NCI-H128 (cell line): ENCODE data around the gene GMPPA.

Source experiments
- DNase-seq: peaks from one replicate; lab custom pipeline; 2025; ENCODE audit not compliant: unreplicated experiment; lab: John Stamatoyannopoulos, UW

Gene GMPPA

DNA sequence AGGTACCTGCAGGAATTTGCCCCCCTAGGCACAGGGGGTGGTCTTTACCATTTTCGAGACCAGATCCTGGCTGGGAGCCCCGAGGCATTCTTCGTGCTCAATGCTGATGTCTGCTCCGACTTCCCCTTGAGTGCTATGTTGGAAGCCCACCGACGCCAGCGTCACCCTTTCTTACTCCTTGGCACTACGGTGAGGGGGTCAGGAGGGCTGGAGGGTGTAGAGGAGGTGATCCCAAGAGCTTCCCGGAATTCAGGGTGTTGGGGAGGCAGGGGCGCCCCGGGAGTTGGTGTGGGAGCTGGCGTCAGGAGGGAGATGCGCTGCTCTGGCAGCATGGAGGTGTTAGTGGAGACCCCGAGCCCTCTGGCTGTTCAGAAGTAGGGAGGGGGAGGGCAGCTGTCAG lies 3.2 kb downstream of the GMPPA start:
- DNase-seq, result no peak

DNA sequence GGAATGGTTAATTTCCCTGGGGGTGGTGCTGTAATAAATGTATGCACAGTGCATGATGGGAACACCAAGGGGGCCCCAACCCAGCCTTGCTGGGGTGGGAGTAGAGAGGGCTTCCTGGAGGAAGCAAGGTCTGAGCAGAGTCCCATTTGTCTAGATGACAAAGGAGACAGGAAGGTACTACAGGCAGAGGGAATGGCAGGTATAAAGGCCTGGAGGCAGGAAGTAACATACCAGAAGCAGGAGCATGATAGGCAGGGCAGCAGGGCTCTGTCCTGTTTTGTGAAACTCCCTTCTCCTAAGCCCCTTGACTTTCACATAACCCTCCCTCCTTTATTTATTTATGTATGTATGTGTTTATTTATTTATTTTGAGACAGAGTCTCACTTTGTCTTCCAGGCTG lies 3.9 kb downstream of the GMPPA start:
- no peak for DNase-seq

DNA sequence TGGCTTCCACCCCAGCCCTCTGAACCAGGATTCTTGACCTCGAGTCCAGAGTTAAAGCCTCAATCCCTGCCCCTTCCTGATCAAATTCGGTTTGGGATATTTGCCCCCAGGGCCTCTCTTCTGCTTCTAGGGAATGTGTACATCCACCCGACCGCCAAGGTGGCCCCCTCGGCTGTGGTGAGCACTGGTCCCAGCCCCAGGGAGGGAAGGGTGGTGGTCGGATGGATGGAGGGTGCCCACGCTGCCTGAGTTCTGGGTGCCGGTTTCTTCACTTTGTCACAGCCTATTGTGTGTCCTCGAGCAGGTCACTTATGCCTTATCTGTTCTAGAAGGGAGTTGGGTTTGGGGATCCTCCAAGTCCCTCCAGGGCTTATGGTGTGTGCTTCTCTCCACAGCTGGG lies 6.9 kb downstream of the GMPPA start:
- DNase-seq, result no peak

DNA sequence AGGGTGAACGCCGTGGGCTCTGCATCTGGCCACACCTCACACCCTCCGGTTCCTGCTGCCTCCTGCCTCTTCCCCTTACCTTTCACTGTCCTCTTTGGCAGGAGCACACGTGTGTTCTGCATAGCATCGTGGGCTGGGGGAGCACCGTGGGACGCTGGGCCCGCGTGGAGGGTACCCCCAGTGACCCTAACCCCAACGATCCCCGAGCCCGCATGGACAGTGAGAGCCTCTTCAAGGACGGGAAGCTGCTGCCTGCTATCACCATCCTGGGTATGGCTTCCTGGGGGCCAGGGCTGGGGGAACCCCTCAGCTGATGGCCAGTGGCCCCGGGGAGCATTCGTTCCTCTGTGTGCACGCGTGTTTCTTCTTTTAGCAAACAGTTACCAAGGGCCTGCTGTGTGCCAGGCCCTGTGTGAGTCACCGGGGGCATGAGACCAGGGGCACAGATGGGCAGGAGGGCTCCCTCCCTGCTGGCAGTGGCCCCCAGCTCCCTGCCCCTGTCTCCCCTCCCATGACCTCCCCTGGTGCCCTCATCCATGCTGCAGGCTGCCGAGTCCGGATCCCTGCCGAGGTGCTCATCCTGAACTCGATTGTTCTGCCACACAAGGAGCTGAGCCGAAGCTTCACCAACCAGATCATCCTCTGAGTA lies 7.6 kb downstream of the GMPPA start:
- DNase-seq, result no peak

DNA sequence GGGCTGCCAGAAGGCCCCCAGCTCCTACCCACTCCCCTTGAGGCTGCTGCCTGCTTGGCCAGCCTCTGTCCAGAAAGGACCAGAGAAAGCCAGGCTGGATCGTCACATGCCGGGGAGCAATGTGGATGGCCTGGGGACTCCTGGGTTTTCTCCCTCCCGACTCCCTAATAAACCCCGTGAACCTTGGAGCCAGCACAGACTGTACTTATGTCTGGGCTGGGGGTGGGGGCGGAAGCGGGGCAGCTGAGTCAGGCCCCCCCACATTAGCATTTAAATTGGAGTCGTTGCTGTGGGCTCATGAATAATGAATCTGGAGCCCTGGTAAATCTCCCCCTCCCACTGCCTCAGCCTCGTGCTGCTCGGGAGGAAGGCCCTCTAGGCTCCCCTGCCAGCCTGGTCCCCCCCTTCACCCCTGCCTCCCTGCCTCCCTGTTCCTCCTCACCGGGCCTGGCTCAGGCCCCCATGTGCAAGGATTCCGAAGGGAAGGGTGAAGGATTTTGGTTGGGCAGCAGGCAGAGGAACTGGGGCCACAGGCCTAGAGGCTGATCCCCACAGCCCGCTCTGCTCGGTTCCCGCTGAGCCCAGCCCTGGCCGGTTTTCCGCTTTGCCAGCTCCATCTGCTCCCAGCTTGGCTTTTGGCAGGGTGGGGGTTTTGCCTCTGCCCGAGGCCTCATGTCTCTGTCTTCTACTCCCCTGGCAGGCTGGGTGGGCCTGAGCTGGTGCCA lies 8.3 kb downstream of the GMPPA start:
- no peak for DNase-seq

DNA sequence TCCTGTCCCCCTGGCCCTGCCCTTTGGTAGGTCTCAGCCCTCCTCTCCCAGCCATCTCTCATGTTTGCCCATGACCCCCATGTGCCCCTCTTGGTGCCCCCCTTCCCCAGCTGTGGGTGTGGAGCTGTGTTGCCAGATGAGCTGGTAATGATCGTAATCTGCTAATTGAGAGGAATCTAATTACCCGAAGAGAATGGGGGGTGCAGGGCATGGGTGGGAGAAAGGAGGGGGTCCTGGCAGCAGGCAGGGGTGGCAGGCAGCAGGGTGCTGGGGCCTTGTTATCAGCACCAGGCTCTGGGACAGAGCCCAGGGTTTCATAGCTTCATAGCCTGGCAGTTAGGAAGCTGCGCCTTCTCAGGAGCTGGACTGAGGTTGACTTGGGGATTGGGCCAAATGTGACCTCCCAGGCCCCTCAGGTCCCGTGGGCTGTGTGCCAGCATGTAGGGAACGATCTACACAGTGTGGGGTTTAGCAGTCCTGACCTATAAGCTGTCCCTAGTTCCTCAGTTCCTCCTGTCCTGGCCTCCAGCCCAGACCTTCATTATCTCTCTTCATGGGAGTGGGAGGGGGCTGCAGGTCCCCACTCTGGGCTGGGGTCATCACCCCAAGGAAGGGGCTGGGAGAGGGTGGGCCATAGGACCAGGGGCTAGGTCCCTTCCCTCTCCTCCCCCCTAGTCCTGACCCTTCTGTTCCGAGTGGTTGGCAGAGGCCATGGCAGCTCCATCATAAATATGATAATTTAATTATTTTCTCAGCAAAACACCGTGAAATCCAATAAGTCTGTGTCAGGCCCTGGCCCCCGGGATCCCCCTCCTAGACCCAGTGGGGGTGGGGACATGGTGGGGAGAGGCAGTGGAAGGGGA lies 9.1 kb downstream of the GMPPA start:
- no peak for DNase-seq

DNA sequence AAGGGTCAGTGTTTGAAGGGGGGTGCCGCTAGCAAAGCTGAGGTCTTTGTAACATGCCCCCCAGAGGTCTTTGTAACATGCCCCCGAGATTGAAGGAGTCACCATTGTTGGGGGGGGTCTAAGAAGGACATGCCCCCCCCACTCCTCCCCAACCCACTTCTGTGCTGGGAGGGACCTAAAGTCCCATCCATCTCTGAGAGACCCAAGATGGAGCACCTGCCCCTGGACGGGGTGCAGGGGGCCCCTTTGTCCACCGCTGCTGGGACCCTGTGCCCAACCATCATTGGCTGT lies 9.7 kb downstream of the GMPPA start:
- DNase-seq, result no peak

DNA sequence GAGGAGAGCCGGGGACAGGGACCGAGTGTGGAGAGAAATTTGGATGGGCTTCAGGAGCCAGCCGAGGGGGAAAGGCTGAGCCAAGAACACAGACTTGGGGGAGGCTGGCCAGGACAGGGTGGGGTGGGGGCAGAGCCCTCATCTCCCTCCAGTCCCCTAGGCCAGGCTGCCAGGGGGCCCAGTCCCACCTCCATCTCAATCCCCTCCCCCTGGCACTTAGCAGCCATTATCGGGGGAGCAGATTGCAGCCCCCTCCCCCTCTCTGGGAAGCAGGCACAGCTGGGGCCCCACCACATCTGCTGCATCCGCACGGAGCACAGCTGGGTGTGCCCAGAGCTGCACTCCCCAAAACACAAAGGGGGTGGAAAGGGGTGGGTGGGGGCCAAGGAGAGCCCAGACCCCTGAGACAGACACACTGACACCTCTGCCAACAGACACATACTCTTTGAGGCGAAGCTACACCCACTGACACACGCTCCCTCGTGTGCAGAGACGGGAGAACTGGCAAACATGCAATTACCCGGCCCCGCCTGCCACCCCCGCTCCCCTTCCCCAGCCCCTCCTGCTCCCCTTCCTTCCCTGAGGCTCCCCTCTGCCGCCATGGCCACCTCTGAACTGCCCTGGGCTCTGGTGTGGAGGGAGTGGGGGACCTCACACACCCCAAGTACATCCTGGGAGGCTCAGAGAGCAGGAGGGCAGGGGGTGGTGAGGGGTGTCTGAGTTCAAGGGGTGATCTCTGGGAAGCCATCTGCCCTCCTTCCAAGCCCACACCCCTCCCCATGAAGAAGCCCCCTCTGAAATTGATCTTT lies 10.5 kb downstream of the GMPPA start:
- no peak for DNase-seq

DNA sequence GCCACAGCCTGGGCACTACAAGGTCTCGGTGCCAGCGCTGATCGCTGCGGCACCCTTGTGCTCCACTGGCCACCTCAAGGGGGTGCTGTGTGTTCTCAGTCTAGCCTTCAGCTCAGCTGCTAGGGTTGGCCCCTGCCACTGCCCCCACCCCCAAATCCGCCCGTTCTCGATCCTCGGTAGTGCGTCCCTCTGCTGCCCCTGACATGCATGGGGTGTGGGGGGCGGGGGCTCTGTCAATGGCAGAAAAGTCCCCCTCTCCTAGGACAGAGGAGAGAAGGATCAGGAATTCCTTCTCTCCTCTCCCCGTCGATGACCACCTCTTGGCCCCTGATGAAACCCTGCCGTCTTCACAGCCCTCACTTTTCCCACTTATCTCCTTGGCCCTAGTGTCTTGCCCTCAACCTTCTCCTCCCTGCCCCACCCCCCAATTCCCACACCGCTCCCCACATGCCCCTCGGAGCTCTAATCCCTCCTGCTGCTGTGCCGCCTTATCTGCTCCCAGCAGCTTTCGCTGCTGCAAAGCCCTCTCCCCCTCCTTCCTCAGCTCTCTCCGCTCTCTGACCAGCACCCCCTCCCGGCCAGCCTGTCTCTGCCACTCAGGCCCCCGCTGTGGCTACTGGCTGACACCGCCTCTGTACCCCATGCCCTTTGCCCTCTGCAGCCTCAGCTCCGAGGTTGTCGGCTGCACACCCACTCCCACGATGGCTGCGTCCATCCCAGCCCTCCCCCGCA lies 11.3 kb downstream of the GMPPA start:
- DNase-seq, result no peak

DNA sequence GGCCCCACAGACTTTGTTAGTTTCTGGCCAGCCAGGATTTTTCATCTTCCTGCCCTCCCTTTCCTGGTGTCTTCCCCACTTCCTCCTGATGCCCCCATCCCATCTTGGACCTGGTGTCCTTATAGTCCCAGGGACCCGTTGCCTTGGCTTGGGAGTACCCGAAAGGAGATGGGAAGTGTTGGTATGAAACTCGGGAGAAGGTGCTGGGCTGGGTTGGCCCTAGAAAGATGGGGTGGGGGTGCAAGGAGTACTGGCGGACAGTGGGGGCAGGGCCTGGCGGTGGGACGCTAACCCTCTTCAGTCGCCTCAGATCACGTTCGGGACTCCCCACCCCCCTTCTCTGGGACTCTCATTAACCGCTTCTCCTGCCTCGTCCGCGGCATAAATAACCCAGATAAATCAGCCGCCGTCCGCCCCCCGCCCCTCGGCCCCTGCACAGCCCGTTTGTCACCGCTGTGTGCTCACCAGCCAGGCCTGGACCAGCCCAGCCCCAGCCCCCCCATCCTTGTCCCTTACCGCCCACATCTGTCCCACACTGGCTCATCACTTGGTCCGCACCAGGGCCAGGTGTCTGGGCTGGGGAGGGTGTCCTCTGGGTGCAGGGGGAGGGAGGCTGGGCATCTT lies 11.9 kb downstream of the GMPPA start:
- no peak for DNase-seq

DNA sequence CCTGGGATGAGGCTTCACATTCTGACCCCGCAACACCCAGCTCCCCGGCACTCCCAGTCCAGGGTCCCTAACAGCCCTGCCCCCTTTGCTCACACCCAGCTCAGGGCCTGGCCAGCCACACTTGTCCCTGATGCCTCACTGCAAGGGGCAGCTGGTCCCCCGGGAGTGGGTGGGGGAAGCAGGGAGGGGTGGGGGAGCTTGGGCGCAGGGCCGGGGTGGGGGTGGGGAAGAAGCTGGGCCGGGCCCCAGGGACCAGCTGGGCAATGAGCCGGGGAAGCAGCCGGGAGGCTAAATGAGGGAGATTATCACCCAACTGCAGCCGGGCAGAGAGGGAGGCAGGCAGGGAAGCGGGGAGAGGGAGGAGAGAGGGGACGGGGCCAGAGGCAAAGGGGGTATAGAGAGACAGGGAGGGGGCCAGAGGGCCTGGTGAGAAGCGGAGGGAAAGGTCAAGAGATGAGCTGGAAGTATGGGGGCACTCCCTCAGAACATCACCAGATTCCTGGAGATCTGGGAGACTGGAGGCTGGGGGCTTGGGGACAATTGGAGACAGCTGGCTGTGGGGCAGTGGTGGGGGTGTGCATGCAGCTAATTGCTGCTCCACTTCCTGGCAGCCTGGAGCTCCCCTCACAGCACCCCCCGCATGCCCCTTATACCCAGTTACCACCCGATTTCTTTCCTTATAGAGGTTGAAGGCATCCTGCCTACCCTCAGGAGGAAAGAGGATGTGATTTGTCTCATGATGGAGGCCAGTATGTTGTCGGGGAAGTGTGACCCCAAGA lies 13.0 kb downstream of the GMPPA start:
- no peak for DNase-seq

DNA sequence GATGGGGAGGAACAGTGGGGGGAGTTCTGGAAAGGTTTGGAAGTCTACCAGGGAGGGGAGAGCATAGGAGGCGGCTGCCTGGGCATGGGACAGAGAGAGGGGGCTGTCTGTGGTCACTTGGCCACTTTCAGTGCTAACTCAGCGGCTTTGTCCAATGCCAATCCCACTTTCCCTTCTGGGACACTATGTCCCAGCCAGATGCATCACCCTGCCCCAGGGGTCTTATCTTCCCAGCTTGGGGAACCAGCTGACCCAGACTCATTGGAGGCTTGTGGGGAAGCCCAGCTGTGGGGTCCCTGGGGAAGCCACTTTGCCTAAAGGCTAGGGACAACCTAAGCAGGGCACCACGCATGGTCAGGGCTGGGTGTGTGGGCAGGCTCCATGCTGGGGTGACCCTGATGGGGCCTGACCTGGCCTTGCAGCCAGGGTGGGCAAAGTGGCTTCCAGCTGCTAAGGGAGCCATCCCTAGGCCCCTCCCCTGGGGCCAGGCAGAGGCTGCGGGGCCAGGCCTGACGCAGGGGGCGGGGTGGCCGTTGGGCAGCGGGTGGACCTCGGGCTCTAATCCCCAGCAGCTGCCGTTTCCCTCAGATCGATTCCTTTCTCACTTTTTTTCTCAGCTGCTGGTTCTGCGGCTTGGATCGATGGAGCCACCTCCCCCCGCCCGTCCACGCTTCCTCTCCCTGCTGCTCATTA lies 14.0 kb downstream of the GMPPA start:
- DNase-seq, result no peak

DNA sequence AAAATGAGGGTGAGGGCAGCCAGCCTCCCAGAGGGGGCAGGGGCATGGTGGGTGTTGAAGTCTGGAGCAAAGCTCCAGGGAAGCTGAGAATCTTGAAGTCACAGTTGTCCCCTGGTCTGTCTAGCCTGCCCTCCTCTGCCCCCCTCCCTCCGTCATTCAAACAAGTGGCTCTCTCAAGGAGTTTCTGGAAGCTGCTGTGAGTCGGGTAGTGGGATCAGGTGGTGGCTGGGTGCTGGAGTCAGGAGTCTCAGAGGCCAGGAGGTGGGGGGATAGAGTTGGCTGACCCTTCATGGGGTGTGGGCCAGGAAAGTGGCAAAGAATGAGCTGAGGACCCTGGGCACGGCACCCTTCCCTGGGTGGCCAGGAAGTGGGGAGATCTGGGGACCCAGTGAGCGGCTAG lies 15.1 kb downstream of the GMPPA start:
- DNase-seq, result no peak

DNA sequence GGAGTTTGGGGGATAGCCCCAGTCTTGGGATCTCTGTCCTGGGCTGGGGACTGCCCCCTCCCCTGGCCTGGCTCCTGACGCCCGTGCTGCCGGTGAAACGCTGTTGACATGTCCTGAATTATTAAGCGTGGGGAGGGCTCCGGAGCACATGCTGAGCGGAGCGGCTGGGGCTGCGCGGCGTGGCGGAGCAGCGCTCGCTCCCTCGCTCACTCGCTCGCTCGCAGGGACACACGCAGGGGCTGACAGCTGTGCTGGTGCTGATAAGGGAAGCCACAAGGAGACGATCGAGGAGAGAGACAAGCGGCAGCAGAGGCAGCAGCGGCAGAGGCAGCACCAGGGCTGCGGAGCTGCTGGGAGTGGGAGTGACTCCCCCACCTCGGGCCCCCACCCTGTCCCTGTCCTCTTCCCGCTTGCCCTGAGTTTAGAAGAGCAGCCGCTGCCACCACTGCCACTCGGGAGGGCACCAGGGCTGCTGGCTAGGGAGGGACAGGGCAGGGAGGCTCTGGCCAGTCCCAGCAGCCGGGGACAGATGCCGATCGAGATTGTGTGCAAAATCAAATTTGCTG lies 15.6 kb downstream of the GMPPA start, which contains the start of gene ASIC4:
ASIC4 (plus strand) TSS at position 287 of the 566 bp plus-strand sequence; CDS start at position 530, 243 bp downstream.
- DNase-seq, result no peak

DNA sequence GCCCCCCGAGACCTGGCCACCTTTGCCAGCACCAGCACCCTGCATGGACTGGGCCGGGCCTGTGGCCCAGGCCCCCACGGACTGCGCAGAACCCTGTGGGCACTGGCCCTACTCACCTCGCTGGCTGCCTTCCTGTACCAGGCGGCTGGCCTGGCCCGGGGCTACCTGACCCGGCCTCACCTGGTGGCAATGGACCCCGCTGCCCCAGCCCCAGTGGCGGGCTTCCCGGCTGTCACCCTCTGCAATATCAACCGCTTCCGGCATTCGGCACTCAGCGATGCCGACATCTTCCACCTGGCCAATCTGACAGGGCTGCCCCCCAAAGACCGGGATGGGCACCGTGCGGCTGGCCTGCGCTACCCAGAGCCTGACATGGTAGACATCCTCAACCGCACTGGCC lies 16.1 kb downstream of the GMPPA start:
- no peak for DNase-seq

DNA sequence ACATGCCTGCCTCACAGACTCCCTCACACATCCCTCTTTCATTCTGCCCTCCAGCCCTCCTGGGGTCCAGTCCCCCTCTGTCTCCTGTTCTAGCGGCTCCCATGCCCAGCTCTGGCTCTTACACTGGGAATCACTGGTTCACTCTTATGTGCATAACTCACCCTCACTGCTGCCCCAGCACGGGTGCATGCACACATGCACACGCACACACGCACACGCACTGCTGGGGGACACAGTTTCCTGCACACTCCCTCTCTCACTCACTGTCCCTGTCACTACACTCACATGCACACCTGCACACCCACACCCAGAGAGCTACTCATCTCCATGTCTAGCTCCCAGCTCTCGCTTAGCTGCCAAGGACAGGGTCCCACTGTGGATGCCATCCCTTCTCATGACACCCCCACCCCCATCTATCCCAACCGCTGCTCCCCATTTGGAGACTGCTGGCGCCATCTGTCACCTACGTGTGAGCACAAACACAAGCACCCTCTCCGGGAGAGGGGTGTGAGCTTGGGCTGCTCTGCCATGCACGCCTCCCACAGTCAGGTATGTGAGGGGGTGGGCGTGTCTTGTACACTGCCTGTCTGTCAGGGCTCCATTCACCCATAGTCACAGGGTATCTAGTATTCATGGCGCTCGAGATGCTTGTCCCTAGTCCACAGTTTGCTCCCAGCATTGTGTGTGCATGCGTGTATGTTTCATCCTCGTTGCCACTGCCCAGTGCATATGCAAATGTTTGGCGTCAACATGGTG lies 17.4 kb downstream of the GMPPA start:
- DNase-seq, result no peak

DNA sequence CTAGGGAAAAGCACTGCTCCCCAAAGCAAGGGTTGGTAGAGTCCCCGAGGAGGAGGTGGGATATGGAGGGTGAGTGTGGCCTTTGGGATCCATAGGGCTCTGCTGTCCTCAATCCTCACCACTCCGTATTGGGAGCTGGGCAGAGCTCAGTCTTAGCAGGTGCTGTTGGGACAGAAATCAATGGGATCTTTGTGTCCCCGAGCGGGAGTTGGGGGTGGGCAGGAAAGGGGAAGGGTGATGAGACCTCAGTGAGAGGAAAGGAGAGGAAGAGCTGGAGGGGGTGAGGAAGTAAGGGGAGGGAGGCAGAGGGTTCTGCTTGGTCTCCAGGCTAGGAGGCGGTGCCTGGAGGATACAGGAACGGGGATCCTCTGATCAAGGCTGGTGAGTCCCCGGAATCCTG lies 18.2 kb downstream of the GMPPA start:
- no peak for DNase-seq
